Osteoblast (primary cell): ENCODE results near the gene PNPLA7. TPM values are rescaled to one million over a fixed set of nuclear protein-coding genes. Genes with fewer than 3 reads are reported as not detected.
A peak's percentile ranks its signal among the peaks of the same experiment; 100 is the strongest.

Experiments used
- DNase-seq: peaks from one replicate; pipeline ENCODE4 v3.0.0; 2011; ENCODE audit warnings: low spot score, mixed read lengths; ENCODE audit not compliant: insufficient read length; ENCODE audit errors: missing footprints
- H2AFZ ChIP-seq: 2 replicates; pipeline ENCODE4 v1.6.0; 2011; ENCODE audit warnings: mild to moderate bottlenecking, low read length
- H3K27ac ChIP-seq: 2 replicates; pipeline ENCODE4 v1.5.1; 2011; ENCODE audit warnings: mild to moderate bottlenecking, low read depth, low read length, moderate library complexity
- H3K27me3 ChIP-seq: 2 replicates; pipeline ENCODE4 v1.6.0; 2012; ENCODE audit warnings: mild to moderate bottlenecking, control low read depth, inconsistent platforms, low read length, moderate library complexity; ENCODE audit not compliant: insufficient read depth
- H3K36me3 ChIP-seq: 2 replicates; pipeline ENCODE4 v1.5.1; 2011; ENCODE audit warnings: mild to moderate bottlenecking, low read length, control low read depth, moderate library complexity; ENCODE audit not compliant: insufficient read depth
- H3K4me1 ChIP-seq: 2 replicates; pipeline ENCODE4 v1.5.1; 2011; ENCODE audit warnings: mild to moderate bottlenecking, low read length, control low read depth, moderate library complexity; ENCODE audit not compliant: insufficient read depth
- H3K4me2 ChIP-seq: 2 replicates; pipeline ENCODE4 v1.6.0; 2011; ENCODE audit warnings: mild to moderate bottlenecking, low read length; ENCODE audit not compliant: insufficient read depth
- H3K4me3 ChIP-seq: fragments of 200-600 bp; sonication (generic); 3 replicates; pipeline ENCODE4 v1.5.1; 2012; ENCODE audit warnings: mild to moderate bottlenecking, low read length, inconsistent platforms; ENCODE audit not compliant: insufficient read depth
- H3K79me2 ChIP-seq: 2 replicates; pipeline ENCODE4 v1.6.0; 2012; ENCODE audit warnings: mild to moderate bottlenecking, low read length, control low read depth, inconsistent platforms; ENCODE audit not compliant: insufficient read depth
- H3K9me3 ChIP-seq: 2 replicates; pipeline ENCODE4 v1.5.1; 2011; ENCODE audit warnings: low read depth, low read length, control low read depth
- H4K20me1 ChIP-seq: 2 replicates; pipeline ENCODE4 v1.6.0; 2012; ENCODE audit warnings: mild to moderate bottlenecking, low read length, control low read depth; ENCODE audit not compliant: insufficient read depth
- total RNA-seq: library from RNA; depleted of rRNA; stranded (reverse); fragments of >200 nt; gene quantifications from 2 replicates; pipeline ENCODE4 v1.2.3, GENCODE V29; 2012
- TF ChIP-seq, protein P1 (sequence below): IDR thresholded peaks from 2 replicates; pipeline ENCODE4 v1.5.1; 2011; ENCODE audit warnings: mild to moderate bottlenecking, low read depth, low read length, moderate library complexity; ENCODE audit errors: extremely low read depth

The PNPLA7 gene
- total RNA-seq, 1 donor: 1.8 TPM

DNA sequence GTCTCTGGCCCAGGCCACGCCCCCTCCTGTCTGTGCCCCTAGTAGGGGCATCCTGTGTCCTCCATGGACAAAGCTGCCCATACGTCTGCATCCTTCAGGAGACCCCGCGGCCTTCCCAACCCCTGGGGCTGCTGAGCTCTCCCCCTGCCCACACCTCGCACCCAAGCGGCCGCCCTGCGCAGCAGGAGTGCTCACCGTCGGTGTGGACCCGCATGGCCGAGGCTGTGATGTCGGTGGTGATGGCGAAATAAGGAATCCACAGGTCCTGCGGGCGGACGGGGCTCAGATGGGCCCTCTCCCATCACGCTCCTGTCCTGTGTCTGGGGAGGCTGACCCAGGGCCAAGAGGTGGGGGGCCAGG, 86.3 kb downstream of the PNPLA7 start:
- no peaks in the 10 kb centered on the region for H3K27me3 ChIP-seq
- peak; percentile 56 for DNase-seq
- no peak overlapping the region for H3K27ac ChIP-seq
- H3K36me3 ChIP-seq: no peaks in the 10 kb centered on the region
- no peak overlapping the region for H3K4me3 ChIP-seq
- TF ChIP-seq, protein P1, sequence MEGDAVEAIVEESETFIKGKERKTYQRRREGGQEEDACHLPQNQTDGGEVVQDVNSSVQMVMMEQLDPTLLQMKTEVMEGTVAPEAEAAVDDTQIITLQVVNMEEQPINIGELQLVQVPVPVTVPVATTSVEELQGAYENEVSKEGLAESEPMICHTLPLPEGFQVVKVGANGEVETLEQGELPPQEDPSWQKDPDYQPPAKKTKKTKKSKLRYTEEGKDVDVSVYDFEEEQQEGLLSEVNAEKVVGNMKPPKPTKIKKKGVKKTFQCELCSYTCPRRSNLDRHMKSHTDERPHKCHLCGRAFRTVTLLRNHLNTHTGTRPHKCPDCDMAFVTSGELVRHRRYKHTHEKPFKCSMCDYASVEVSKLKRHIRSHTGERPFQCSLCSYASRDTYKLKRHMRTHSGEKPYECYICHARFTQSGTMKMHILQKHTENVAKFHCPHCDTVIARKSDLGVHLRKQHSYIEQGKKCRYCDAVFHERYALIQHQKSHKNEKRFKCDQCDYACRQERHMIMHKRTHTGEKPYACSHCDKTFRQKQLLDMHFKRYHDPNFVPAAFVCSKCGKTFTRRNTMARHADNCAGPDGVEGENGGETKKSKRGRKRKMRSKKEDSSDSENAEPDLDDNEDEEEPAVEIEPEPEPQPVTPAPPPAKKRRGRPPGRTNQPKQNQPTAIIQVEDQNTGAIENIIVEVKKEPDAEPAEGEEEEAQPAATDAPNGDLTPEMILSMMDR: no peak
- H3K79me2 ChIP-seq: no peaks in the 10 kb centered on the region
- no peak overlapping the region for H3K4me2 ChIP-seq
- no peaks in the 10 kb centered on the region for H4K20me1 ChIP-seq
- no peaks in the 10 kb centered on the region for H3K9me3 ChIP-seq
- H3K4me1 ChIP-seq: peaks cover 5% of the 10 kb centered on the region
- H2AFZ ChIP-seq: no peak overlapping the region

DNA sequence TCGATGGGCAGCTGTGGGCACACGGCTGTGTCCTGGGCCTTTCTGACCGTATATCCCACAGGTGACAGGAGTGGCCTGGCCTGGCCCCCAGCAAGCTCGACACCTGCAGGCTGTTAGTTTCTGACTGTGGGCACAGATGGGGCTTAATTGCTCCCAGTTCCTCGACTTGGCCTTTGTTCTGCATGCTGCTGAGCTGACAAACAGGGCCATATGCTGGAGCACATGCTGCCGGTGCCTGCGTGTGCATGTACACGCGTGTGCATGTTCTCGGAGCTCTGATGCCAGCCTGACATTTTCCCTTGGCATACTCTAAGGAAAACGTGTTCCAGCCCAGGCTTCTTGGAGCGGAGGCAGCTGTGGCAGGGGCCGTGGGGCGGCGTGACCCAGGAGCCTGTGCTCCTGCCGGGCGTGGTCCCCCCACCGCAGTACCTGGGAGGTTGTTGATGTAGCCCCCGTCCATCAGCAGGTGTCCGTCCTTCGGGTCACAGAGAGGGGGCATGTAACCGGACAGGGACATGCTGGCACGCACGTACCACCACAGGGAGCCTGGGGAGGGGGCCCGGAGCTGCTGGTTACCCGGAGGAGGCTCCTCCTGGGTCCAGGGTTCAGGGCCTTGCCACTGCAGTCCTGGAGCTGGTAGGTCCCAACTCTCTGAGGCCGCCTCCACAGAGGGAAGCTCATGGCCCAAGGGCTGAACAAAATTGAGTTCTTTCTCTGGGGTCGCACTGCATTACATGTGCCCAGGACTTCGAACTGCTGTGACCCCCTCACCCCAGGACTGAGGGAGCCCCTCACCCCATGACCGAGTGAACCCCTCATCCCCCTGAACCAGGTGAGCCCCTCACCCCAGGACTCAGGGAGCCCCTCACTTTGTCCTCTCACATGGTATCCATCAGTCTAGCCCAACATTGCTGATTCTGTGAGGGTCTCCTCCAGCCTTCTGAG, 86.9 kb downstream of the PNPLA7 start:
- no peaks in the 10 kb centered on the region for H3K9me3 ChIP-seq
- peak; percentile 79 for DNase-seq
- H3K79me2 ChIP-seq: peaks cover 6% of the 10 kb centered on the region
- TF ChIP-seq, protein P1: no peak
- H3K27ac ChIP-seq: no peak overlapping the region
- no peak overlapping the region for H3K4me3 ChIP-seq
- H3K36me3 ChIP-seq: no peaks in the 10 kb centered on the region
- peaks cover 6% of the 10 kb centered on the region for H3K4me1 ChIP-seq
- no peaks in the 10 kb centered on the region for H4K20me1 ChIP-seq
- no peak overlapping the region for H2AFZ ChIP-seq
- no peaks in the 10 kb centered on the region for H3K27me3 ChIP-seq
- no peak overlapping the region for H3K4me2 ChIP-seq

- no peak overlapping the region for H3K4me2 ChIP-seq
- peaks cover 6% of the 10 kb centered on the region for H4K20me1 ChIP-seq
- no peaks in the 10 kb centered on the region for H3K27me3 ChIP-seq
- H3K9me3 ChIP-seq: no peaks in the 10 kb centered on the region
- no peak overlapping the region for H2AFZ ChIP-seq
- peaks cover 11% of the 10 kb centered on the region for H3K79me2 ChIP-seq
- no peak overlapping the region for H3K27ac ChIP-seq
- TF ChIP-seq, protein P1: no peak
- H3K36me3 ChIP-seq: no peaks in the 10 kb centered on the region
- peaks cover 13% of the 10 kb centered on the region for H3K4me1 ChIP-seq
- DNase-seq: peak; percentile 66
- H3K4me3 ChIP-seq: no peak overlapping the region
These were observed 87.7 kb downstream of the PNPLA7 start for GRCh38 chr9:137462396-137462985.
